Measurements from ENCODE around the gene KLRC2.
"Not testable (repeated sequence)": the region's sequence is repeated elsewhere in the genome, so short reads cannot be mapped to it uniquely, and the experiment has no call there.

The KLRC2 gene

GRCh38 chr12:10396176-10396575 lies 39.6 kb downstream of the KLRC2 start:
- 100% methylated on average over 1 of the region's 15 CpGs for WGBS (ENCODE audit: extremely low coverage, insufficient coverage, insufficient read length)
- H3K9me3 ChIP-seq (ENCODE audit: insufficient read depth, low read depth, low read length), result not testable (repeated sequence)
- H2BK120ac ChIP-seq (ENCODE audit: insufficient read depth, low read length, poor library complexity), result peak overlapping the region; percentile 53

GRCh38 chr12:10395390-10395998 lies 40.3 kb downstream of the KLRC2 start:
- no peak overlapping the region for H3K18ac ChIP-seq (ENCODE audit: low read length)
- peak overlapping the region; percentile 73 for H3K27ac ChIP-seq (ENCODE audit: low read depth, low read length)
- no peaks in the 10 kb centered on the region for H3K27me3 ChIP-seq (ENCODE audit: insufficient read depth, low read length)
- H2BK12ac ChIP-seq (ENCODE audit: low read length), result no peak overlapping the region
- H2AK5ac ChIP-seq (ENCODE audit: low read length), result no peak overlapping the region
- no peak overlapping the region for H3K14ac ChIP-seq (ENCODE audit: low read length)
- peaks cover 8% of the 10 kb centered on the region for H3K79me1 ChIP-seq (ENCODE audit: low read length)
- H3K23ac ChIP-seq (ENCODE audit: low read length), result no peak overlapping the region
- WGBS (ENCODE audit: extremely low coverage, insufficient coverage, insufficient read length), result no CpG with 5 or more reads among the region's 6 CpGs
- no peak overlapping the region for H3K4ac ChIP-seq (ENCODE audit: low read depth, low read length)
- H3K36me3 ChIP-seq (ENCODE audit: control insufficient read depth in 1 of 2, insufficient read depth in 2 of 2, low read length in 2 of 2), result no peaks in the 10 kb centered on the region
- H3K9ac ChIP-seq (ENCODE audit: low read length), result no peak overlapping the region
- H3K4me3 ChIP-seq (ENCODE audit: low read depth, low read length), result no peak overlapping the region
- no peak overlapping the region for H2BK5ac ChIP-seq (ENCODE audit: low read depth, low read length, poor library complexity)
- H3K4me1 ChIP-seq (ENCODE audit: control insufficient read depth in 1 of 2, insufficient read depth in 2 of 2, low read length in 2 of 2), result peaks cover 3% of the 10 kb centered on the region in 2 experiments
- no peak overlapping the region for H3K4me2 ChIP-seq (ENCODE audit: low read length)
- H4K91ac ChIP-seq (ENCODE audit: low read depth, low read length), result no peak overlapping the region
- no peaks in the 10 kb centered on the region for H3K9me3 ChIP-seq (ENCODE audit: insufficient read depth, low read depth, low read length)
- H4K8ac ChIP-seq (ENCODE audit: low read depth, low read length), result no peak overlapping the region
- no peak overlapping the region for H2BK120ac ChIP-seq (ENCODE audit: insufficient read depth, low read length, poor library complexity)
- peak; percentile 92 to 98 for DNase-seq
- no peaks in the 10 kb centered on the region for H3K79me2 ChIP-seq (ENCODE audit: control insufficient read depth, insufficient read depth, low read length, poor library complexity)
- no peak overlapping the region for H2AFZ ChIP-seq (ENCODE audit: insufficient read depth, low read length, poor library complexity)
- H4K12ac ChIP-seq (ENCODE audit: low read depth, low read length), result no peak overlapping the region

More at GRCh38 chr12:10396176-10396575, 39.6 kb downstream of the KLRC2 start:
- not testable (repeated sequence) for DNase-seq; H3K79me1 ChIP-seq (ENCODE audit: low read length); H3K4me1 ChIP-seq (ENCODE audit: control insufficient read depth in 1 of 2, insufficient read depth in 2 of 2, low read length in 2 of 2); H3K18ac ChIP-seq (ENCODE audit: low read length); H3K4me3 ChIP-seq (ENCODE audit: low read depth, low read length); H3K4me2 ChIP-seq (ENCODE audit: low read length); H4K12ac ChIP-seq (ENCODE audit: low read depth, low read length); H3K27me3 ChIP-seq (ENCODE audit: insufficient read depth, low read length); H3K79me2 ChIP-seq (ENCODE audit: control insufficient read depth, insufficient read depth, low read length, poor library complexity); H3K36me3 ChIP-seq (ENCODE audit: control insufficient read depth in 1 of 2, insufficient read depth in 2 of 2, low read length in 2 of 2); H3K23ac ChIP-seq (ENCODE audit: low read length); H3K9ac ChIP-seq (ENCODE audit: low read length)
- Histone ChIP-seq H3K14ac (ENCODE audit: low read length) (peak overlapping the region; percentile 48), H4K91ac (ENCODE audit: low read depth, low read length) (peak overlapping the region; percentile 35), H4K8ac (ENCODE audit: low read depth, low read length) (peak overlapping the region; percentile 35), H2AFZ (ENCODE audit: insufficient read depth, low read length, poor library complexity) (peak overlapping the region; percentile 35), H2BK5ac (ENCODE audit: low read depth, low read length, poor library complexity) (peak overlapping the region; percentile 57), H3K27ac (ENCODE audit: low read depth, low read length) (peak overlapping the region; percentile 8), H2BK12ac (ENCODE audit: low read length) (peak overlapping the region; percentile 89), H2AK5ac (ENCODE audit: low read length) (peak overlapping the region; percentile 76), H3K4ac (ENCODE audit: low read depth, low read length) (peak overlapping the region; percentile 10)

- no CpG with 5 or more reads among the region's 11 CpGs for WGBS (ENCODE audit: extremely low coverage, insufficient coverage, insufficient read length)
Measured at GRCh38 chr12:10394531-10395152, 41.2 kb downstream of the KLRC2 start.

GRCh38 chr12:10393291-10393690 lies 42.5 kb downstream of the KLRC2 start:
- Histone ChIP-seq H3K18ac (ENCODE audit: low read length) (no peak overlapping the region), H3K4me2 (ENCODE audit: low read length) (no peak overlapping the region), H2BK120ac (ENCODE audit: insufficient read depth, low read length, poor library complexity) (no peak overlapping the region), H3K79me1 (ENCODE audit: low read length) (peaks cover 8% of the 10 kb centered on the region), H2AK5ac (ENCODE audit: low read length) (no peak overlapping the region), H3K27ac (ENCODE audit: low read depth, low read length) (no peak overlapping the region), H2BK12ac (ENCODE audit: low read length) (no peak overlapping the region), H3K4me1 (ENCODE audit: control insufficient read depth in 1 of 2, insufficient read depth in 2 of 2, low read length in 2 of 2) (peaks cover 3% of the 10 kb centered on the region in 2 experiments), H3K79me2 (ENCODE audit: control insufficient read depth, insufficient read depth, low read length, poor library complexity) (no peaks in the 10 kb centered on the region), H3K9ac (ENCODE audit: low read length) (no peak overlapping the region), H3K23ac (ENCODE audit: low read length) (no peak overlapping the region), H3K9me3 (ENCODE audit: insufficient read depth, low read depth, low read length) (no peaks in the 10 kb centered on the region), H3K36me3 (ENCODE audit: control insufficient read depth in 1 of 2, insufficient read depth in 2 of 2, low read length in 2 of 2) (no peaks in the 10 kb centered on the region), H3K4ac (ENCODE audit: low read depth, low read length) (no peak overlapping the region), H4K8ac (ENCODE audit: low read depth, low read length) (no peak overlapping the region), H2BK5ac (ENCODE audit: low read depth, low read length, poor library complexity) (no peak overlapping the region), H4K12ac (ENCODE audit: low read depth, low read length) (no peak overlapping the region), H3K27me3 (ENCODE audit: insufficient read depth, low read length) (no peaks in the 10 kb centered on the region), H4K91ac (ENCODE audit: low read depth, low read length) (no peak overlapping the region), H3K4me3 (ENCODE audit: low read depth, low read length) (no peak overlapping the region), H2AFZ (ENCODE audit: insufficient read depth, low read length, poor library complexity) (no peak overlapping the region), H3K14ac (ENCODE audit: low read length) (no peak overlapping the region)
- WGBS (ENCODE audit: extremely low coverage, insufficient coverage, insufficient read length), result no CpG with 5 or more reads among the region's 3 CpGs
- DNase-seq, result no peak

More at GRCh38 chr12:10394531-10395152, 41.2 kb downstream of the KLRC2 start:
- H4K91ac ChIP-seq (ENCODE audit: low read depth, low read length), result peak overlapping the region; percentile 47
- H2BK5ac ChIP-seq (ENCODE audit: low read depth, low read length, poor library complexity); H3K9ac ChIP-seq (ENCODE audit: low read length); H3K9me3 ChIP-seq (ENCODE audit: insufficient read depth, low read depth, low read length); H3K36me3 ChIP-seq (ENCODE audit: control insufficient read depth in 1 of 2, insufficient read depth in 2 of 2, low read length in 2 of 2); H3K14ac ChIP-seq (ENCODE audit: low read length); H3K79me1 ChIP-seq (ENCODE audit: low read length); H3K4me1 ChIP-seq (ENCODE audit: control insufficient read depth in 1 of 2, insufficient read depth in 2 of 2, low read length in 2 of 2); H3K4me3 ChIP-seq (ENCODE audit: low read depth, low read length); H3K4ac ChIP-seq (ENCODE audit: low read depth, low read length); H4K12ac ChIP-seq (ENCODE audit: low read depth, low read length); H3K18ac ChIP-seq (ENCODE audit: low read length); H3K27me3 ChIP-seq (ENCODE audit: insufficient read depth, low read length); H2AFZ ChIP-seq (ENCODE audit: insufficient read depth, low read length, poor library complexity); H4K8ac ChIP-seq (ENCODE audit: low read depth, low read length); H3K4me2 ChIP-seq (ENCODE audit: low read length); H2AK5ac ChIP-seq (ENCODE audit: low read length); H3K79me2 ChIP-seq (ENCODE audit: control insufficient read depth, insufficient read depth, low read length, poor library complexity); H3K23ac ChIP-seq (ENCODE audit: low read length): not testable (repeated sequence)
- peak overlapping the region; percentile 2 for H3K27ac ChIP-seq (ENCODE audit: low read depth, low read length)
- peak in 1 of 2 donors; percentile 52 for DNase-seq
- H2BK12ac ChIP-seq (ENCODE audit: low read length), result peak overlapping the region; percentile 49
- H2BK120ac ChIP-seq (ENCODE audit: insufficient read depth, low read length, poor library complexity), result peak overlapping the region; percentile 80

All from trophoblast cell (in vitro differentiated cells and primary cell).